Cortex of kidney (tissue), 1 donor: ENCODE data around the gene FEZF1.

Experiments used
- DNase-seq: peaks from one replicate; lab custom pipeline; 2025; lab: John Stamatoyannopoulos, UW

The FEZF1 gene

DNA sequence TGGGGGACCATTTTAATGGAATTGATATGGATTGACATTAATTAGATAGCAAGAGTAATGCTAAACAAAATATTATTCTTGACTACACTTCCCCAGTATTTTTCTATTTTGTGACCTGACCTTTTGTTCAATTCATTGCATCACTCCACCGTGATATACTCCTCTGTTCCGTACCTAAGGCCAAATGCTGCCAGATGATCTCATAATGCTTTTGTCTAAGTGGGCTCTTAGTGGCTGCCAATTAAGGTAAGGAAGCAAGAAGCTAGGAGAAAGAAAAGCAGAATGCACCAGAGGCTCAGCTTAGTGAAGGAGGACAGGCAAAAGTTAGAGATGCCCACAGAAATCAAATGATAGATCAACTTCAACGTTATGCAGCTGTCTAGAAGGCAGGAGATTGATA, 36.4 kb downstream of the FEZF1 start:
- no peak for DNase-seq

DNA sequence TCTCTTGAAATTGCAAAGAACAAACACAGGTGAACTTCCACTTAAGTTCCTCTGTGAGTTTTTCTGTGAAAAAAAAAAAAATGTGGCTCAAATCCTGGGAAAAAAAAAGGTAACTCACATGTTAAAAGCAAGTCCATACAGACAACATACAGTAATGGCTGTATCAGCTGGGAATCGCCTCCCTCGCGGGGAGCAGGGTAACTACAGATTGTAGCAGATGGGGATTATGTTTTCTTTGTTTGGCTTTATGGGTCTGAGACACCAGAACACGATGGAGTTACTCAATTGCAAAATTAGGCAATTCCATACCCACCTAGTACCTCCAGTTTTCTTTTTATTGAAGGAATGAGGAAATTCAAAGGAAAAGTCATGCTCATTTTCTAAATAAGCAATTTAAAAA, 42.3 kb downstream of the FEZF1 start:
- no peak for DNase-seq

DNA sequence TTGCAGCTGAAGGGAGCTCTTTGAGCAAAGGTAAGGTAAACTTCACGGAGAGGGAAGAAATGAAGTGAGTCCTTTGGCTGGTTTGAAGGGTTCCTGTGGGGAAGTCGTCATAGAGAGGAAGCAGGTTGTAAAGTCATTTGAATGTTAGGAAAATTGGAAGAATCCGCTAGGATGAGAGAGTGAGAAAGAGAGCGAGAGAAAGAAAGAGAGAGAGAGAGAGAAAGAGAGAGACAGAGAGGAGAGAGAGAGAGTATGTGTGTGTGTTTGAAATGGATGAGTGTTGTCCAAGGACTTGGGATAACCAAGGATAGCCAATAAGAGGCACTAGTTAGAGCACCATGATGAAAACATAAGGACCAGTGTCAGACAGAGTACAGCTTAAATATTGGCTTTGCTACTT, 43.1 kb downstream of the FEZF1 start:
- no peak for DNase-seq

DNA sequence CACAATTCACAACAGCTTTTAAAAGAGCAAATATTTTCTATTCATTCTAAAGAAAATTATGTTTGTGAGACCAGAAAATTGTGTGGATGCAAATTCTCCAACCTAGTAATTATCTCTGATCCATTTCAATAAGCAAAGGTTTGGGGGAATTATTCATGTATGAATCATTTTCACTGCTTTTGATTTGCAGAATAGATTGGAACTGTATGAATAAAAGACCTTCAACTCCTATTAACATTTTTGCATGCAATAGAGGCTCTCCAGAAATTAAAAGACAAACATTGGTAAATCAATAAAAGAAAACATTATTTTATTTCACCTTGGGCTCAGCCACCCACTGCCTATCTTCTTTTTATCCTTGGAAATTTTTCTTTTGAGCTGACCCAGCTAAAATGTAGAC, 43.5 kb downstream of the FEZF1 start:
- DNase-seq = no peak

DNA sequence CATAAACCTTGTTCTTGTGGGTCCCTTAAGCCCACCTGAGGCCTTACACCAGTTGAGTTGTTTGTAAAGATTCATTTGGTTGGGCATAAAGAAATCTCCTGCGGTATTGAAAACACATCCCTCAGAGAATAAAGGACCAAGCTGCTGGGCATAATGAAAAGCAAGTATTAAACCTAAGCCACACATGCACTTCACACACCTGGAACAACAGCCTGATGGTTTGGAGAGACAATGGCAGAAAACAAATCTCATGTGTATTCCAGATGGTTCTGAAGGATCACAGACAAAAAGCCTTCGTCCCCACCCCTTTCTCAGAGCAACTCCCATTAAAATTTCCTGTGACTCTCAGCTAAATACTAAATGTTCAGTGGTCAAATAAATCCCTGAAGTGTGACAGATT, 44.2 kb downstream of the FEZF1 start:
- DNase-seq = no peak

DNA sequence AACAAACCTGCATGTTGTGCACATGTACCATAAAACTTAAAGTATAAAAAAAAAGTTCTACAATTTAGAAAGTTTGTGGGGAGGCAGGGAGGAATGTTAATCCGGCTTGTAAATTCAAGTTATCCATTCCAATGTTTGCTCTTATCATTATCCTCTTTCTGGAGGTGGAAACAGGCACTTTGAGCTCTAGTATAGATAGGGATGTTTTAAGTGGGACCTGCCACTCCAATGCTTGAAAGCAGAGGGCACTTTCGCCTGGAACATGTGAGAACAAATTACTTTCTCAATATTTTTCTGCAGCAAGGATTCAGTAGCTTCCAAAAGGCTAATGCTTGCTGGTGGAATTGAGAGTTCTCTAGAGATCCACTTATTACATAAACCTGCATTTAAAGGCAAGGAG, 45.6 kb downstream of the FEZF1 start:
- DNase-seq = no peak

DNA sequence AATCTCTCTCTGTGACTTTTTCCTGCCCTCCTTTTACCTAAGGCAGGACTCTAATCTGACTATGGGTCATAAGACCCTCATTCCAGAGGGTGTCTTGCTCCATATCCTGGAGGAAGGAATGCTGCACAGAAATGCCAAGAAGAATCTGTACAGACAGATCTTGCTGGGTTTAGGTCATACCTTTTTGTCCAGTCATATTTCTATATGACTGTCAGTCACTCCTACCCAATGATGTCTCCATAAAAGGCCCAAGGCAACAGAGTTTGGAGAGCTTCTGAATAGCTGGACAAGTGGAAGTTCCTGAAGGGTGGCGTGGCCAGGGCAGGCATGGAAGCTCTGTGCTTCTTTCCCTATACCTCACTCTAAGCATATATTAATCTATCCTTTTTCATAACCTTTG, 47.5 kb downstream of the FEZF1 start:
- DNase-seq = no peak

DNA sequence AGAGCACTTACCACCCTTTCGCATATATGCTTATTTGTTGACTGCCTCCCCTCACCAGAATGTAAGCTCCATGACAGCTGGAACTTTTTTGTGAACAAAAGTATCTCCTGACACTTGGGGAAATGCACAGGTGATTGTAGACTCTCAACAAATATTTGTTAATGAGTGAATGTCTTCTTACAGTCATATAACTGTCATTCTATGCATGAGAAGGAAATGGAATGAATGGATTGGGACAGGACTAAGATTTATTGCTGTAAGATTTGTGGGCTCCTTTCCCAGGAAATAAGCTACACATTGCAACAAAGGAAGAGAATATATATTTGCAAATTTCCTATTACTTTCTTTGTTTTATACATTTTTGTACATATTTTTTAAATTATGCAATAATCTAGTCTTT, 48.5 kb downstream of the FEZF1 start:
- DNase-seq = no peak

DNA sequence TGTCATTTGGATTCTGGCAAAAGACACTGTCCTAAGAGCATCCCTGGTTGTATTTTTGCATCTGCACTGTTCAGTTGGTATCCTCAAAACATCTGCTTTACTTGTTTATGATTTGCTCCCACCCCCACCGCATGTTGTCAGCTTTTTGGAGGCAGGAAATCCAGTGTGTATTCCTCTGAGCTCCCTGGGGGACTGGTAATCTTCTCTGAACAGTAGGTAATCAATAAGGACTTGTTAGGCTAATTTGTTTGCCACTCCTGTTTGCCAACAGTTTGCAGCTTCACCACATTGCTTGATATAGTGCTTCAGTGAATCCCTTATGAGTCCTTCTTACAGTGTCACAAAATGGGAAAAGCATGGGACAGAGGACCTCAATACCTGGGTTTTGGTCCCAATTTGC, 49.1 kb downstream of the FEZF1 start:
- no peak for DNase-seq
